HEK293 (cell line): Measurements from ENCODE around the gene ATP8A2.

ENCODE experiments used
- IKZF3 ChIP-seq: fragments of 450-650 bp; IDR thresholded peaks from 2 replicates; pipeline ENCODE4 v1.5.0; 2018; ENCODE audit warnings: missing biosample characterization, mild to moderate bottlenecking, missing genetic modification characterization, moderate library complexity
- SCRT2 ChIP-seq: fragments of 450-650 bp; formaldehyde crosslinking; IDR thresholded peaks from 2 replicates; pipeline ENCODE4 v1.5.1; 2016; ENCODE audit warnings: missing biosample characterization, missing genetic modification characterization
- SP2 ChIP-seq: fragments of 450-650 bp; formaldehyde crosslinking; IDR thresholded peaks from 2 replicates; pipeline ENCODE4 v1.5.1; 2016; ENCODE audit warnings: missing biosample characterization, missing genetic modification characterization
- ZNF174 ChIP-seq: fragments of 450-650 bp; formaldehyde crosslinking; IDR thresholded peaks from 2 replicates; pipeline ENCODE4 v1.5.0; 2017; ENCODE audit warnings: missing biosample characterization, mild to moderate bottlenecking, missing genetic modification characterization
- ZNF211 ChIP-seq: fragments of 450-650 bp; formaldehyde crosslinking; IDR thresholded peaks from 2 replicates; pipeline ENCODE4 v1.5.1; 2016; ENCODE audit warnings: low read depth, missing biosample characterization, missing genetic modification characterization
- ZNF324 ChIP-seq: fragments of 450-650 bp; formaldehyde crosslinking; IDR thresholded peaks from 2 replicates; pipeline ENCODE4 v1.5.1; 2016; ENCODE audit warnings: missing biosample characterization, missing genetic modification characterization
- ZNF404 ChIP-seq: fragments of 450-650 bp; formaldehyde crosslinking; IDR thresholded peaks from 2 replicates; pipeline ENCODE4 v1.5.1; 2017; ENCODE audit warnings: missing biosample characterization, missing genetic modification characterization
- ZNF549 ChIP-seq: fragments of 450-650 bp; IDR thresholded peaks from 2 replicates; pipeline ENCODE4 v1.5.1; 2018; ENCODE audit warnings: missing biosample characterization, missing genetic modification characterization, mild to moderate bottlenecking, inconsistent platforms, moderate library complexity
- ZNF660 ChIP-seq: fragments of 450-650 bp; IDR thresholded peaks from 2 replicates; pipeline ENCODE4 v1.5.1; 2018; ENCODE audit warnings: missing biosample characterization, mild to moderate bottlenecking, missing genetic modification characterization
- ZNF843 ChIP-seq: fragments of 450-650 bp; formaldehyde crosslinking; IDR thresholded peaks from 2 replicates; pipeline ENCODE4 v1.5.1; 2016; ENCODE audit warnings: missing biosample characterization, missing genetic modification characterization
- TF ChIP-seq, protein P1 (sequence below): fragments of 450-650 bp; formaldehyde crosslinking; IDR thresholded peaks from 2 replicates; pipeline ENCODE4 v1.5.1; 2016; ENCODE audit warnings: missing biosample characterization, missing genetic modification characterization
- TF ChIP-seq, protein P2 (sequence below): fragments of 450-650 bp; formaldehyde crosslinking; IDR thresholded peaks from 2 replicates; pipeline ENCODE4 v1.5.1; 2016; ENCODE audit warnings: missing biosample characterization, missing genetic modification characterization, low read depth
- TF ChIP-seq, protein P3 (sequence below): fragments of 450-650 bp; formaldehyde crosslinking; IDR thresholded peaks from 2 replicates; pipeline ENCODE4 v1.5.1; 2016; ENCODE audit warnings: missing biosample characterization, missing genetic modification characterization

DNA sequence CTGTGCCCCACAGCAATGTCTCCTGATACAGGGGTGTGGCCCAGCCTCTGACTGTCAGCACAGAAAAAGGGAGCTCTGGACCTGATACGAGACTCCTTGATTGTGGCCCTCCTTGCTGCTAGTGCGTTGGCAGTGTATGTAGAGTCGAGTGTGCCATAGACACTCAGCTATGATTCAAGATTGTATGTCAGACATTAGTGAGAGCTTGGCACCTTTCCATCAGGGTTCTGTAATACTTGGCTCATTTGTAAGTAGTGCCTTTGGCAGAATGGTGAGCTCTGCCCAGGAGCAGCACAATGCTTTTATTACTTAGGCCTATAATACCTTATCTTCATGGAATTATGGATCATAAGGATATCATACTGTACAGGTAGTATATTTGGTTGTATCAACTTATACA is 83.4 kb downstream of the ATP8A2 start:
- TF ChIP-seq, protein P1, sequence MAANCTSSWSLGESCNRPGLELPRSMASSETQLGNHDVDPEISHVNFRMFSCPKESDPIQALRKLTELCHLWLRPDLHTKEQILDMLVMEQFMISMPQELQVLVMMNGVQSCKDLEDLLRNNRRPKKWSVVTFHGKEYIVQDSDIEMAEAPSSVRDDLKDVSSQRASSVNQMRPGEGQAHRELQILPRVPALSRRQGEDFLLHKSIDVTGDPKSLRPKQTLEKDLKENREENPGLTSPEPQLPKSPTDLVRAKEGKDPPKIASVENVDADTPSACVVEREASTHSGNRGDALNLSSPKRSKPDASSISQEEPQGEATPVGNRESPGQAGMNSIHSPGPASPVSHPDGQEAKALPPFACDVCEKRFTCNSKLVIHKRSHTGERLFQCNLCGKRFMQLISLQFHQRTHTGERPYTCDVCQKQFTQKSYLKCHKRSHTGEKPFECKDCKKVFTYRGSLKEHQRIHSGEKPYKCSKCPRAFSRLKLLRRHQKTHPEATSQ: no peak
- TF ChIP-seq ZNF843 (tag by site-specific recombination) (no peak), ZNF324 (tag by site-specific recombination) (no peak), IKZF3 (tag by site-specific recombination) (no peak), ZNF404 (no peak), SCRT2 (no peak), ZNF211 (tag by site-specific recombination) (no peak), SP2 (tag by site-specific recombination) (no peak), ZNF174 (tag by site-specific recombination) (no peak), ZNF660 (tag by site-specific recombination) (no peak), ZNF549 (tag by site-specific recombination) (no peak)
- TF ChIP-seq, protein P2, sequence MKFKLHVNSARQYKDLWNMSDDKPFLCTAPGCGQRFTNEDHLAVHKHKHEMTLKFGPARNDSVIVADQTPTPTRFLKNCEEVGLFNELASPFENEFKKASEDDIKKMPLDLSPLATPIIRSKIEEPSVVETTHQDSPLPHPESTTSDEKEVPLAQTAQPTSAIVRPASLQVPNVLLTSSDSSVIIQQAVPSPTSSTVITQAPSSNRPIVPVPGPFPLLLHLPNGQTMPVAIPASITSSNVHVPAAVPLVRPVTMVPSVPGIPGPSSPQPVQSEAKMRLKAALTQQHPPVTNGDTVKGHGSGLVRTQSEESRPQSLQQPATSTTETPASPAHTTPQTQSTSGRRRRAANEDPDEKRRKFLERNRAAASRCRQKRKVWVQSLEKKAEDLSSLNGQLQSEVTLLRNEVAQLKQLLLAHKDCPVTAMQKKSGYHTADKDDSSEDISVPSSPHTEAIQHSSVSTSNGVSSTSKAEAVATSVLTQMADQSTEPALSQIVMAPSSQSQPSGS (tag by site-specific recombination): no peak
- TF ChIP-seq, protein P3, sequence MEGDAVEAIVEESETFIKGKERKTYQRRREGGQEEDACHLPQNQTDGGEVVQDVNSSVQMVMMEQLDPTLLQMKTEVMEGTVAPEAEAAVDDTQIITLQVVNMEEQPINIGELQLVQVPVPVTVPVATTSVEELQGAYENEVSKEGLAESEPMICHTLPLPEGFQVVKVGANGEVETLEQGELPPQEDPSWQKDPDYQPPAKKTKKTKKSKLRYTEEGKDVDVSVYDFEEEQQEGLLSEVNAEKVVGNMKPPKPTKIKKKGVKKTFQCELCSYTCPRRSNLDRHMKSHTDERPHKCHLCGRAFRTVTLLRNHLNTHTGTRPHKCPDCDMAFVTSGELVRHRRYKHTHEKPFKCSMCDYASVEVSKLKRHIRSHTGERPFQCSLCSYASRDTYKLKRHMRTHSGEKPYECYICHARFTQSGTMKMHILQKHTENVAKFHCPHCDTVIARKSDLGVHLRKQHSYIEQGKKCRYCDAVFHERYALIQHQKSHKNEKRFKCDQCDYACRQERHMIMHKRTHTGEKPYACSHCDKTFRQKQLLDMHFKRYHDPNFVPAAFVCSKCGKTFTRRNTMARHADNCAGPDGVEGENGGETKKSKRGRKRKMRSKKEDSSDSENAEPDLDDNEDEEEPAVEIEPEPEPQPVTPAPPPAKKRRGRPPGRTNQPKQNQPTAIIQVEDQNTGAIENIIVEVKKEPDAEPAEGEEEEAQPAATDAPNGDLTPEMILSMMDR (tag by site-specific recombination): no peak
